SH-SY5Y (cell line): ENCODE data around the gene ACTR3.

Source experiments
- GATA2 ChIP-seq: IDR thresholded peaks from 2 replicates; pipeline ENCODE4 v1.6.1; 2011; ENCODE audit warnings: mild to moderate bottlenecking, low read depth, low read length
- GATA3 ChIP-seq: IDR thresholded peaks from 2 replicates; pipeline ENCODE4 v1.6.1; 2011; ENCODE audit warnings: low read depth, mild to moderate bottlenecking, low read length, moderate library complexity

The ACTR3 gene

DNA sequence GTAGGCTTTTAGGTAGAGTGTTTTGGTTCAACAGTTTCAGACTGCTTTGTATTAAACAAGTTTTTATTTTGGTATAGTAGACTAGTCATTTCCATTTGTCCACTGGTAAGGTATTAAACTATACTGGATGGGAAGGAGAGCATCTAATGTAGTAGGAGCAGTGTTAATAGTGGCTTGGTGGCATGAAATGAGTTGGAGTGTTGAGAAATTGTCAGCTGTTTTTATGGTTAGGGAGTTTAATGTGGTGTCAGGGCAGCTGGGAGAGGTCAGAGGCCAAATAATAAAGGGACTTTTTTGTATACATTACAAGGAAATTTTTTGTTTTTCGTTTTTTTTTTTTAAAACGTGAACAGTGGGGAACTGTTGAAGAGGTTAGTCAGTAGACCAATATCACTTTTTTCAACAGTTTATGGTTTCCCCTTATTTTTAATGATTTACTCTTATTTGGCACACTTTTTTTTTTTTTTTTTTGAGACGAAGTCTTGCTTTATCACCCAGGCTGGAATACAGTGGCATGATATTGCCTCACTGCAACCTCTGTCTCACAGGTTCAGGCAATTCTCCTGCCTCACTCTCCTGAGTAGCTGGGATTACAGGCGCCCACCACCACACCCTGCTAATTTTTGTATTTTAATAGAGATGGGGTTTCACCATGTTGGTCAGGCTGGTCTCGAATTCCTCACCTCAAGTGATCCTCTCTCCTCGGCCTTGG, 21.2 kb downstream of the ACTR3 start:
- TF ChIP-seq GATA3 (no peak), GATA2 (no peak)

GRCh38 chr2:113915082-113915819, 25.4 kb downstream of the ACTR3 start:
- TF ChIP-seq GATA2 (no peak), GATA3 (no peak)

DNA sequence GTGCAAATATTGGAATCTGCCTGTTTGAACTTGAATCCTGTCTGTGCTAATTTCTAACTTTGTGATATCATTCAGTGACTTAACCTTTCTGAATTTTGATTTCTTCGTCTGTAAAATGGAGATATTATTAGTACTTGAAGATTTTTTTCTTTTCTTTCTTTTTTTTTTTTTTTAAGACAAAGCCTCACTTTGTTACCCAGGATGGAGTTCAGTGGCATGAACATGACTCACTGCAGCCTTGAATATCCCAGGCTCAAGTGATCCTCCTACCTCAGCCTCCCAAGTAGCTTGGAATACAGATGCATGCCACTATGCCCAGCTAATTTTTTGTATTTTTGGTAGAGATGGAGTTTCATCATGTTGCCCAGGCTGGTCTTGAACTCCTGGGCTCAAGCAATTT, 28.3 kb downstream of the ACTR3 start:
- TF ChIP-seq GATA2 (no peak), GATA3 (no peak)

DNA sequence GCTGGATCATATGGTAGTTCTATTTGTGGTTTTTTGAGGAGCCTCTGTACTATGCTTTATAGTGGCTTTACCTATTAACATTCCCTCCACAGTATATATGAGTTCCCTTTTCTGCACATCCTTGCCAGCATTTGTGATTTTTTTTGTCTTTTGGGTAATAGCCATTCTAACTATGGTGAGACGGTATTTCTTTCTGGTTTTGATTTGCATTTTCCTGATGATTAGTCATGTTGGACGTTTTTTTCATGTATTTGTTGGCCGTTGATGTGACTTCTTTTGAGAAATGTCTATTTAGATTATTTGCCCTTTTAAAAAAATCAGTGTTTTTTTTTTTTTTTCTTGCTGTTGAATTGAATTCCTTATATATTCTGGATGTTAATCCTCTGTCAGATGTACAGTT, 31.1 kb downstream of the ACTR3 start:
- TF ChIP-seq GATA3 (no peak), GATA2 (no peak)

- TF ChIP-seq GATA2 (no peak), GATA3 (no peak)
Observed at GRCh38 chr2:113922335-113922734, 32.4 kb downstream of the ACTR3 start.

DNA sequence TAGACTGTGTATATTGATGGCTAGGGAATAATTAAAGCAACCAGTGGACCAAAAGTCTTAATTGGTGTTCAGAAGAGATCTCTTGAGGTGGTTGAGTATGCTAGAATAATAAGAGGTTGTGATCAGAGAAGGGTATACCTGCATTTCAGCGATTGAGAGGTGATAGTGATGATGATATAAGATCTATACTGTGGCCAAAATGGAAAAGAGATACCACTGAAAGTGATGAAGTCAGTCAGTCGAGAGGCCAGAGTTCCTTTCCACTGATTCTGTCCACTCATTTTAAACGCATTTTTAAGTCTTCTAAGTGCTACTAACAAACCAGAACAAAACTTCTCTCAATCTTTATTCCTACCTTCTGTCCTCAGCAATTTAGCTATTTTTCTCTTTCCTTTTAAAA, 32.9 kb downstream of the ACTR3 start:
- TF ChIP-seq GATA3 (no peak), GATA2 (no peak)

- no peak for TF ChIP-seq GATA2
- no peak for TF ChIP-seq GATA3
Observed at GRCh38 chr2:113925884-113926283, 36.0 kb downstream of the ACTR3 start.

- no peak for TF ChIP-seq GATA2
- TF ChIP-seq GATA3: no peak
Observed at GRCh38 chr2:113926314-113926713, 36.4 kb downstream of the ACTR3 start.

DNA sequence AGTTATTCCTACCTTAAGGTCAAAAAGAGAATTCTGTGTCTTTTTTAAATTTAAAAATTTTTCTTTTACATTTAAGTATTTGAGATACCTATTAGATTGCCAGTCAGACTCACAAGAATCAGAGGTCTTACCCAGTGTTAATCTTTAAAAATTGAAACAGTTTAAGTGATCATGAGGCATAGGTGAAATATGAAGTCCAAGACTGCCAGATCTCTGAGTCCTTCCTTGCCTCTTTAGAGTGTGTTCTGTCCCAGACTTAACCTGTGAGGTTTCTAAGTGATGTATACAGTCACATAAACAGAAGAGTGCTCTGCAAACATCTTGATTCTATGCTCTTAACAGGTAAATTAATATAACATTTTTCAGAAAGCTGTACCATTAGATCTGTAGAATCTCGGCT, 40.6 kb downstream of the ACTR3 start:
- TF ChIP-seq GATA3 (no peak), GATA2 (no peak)

DNA sequence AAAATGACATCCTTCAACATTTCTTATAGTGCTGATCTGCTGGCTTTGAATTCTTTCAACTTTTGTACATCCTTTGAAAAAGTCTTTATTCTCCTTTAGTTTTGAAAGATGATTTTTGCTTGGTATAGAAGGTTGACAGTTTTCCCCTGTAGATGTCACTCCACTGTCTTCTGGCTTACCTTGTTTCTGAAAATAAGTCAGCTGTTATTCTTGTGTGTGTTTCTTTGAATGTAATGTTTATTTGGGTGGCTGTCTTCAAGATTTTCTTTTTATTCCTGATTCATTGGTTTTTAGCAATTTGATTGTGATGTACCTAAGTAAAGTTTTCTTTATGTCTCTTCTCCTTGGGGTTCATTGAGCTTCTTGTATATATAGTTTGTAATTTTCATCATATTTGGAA, 47.6 kb downstream of the ACTR3 start:
- TF ChIP-seq GATA2: no peak
- TF ChIP-seq GATA3: no peak

GRCh38 chr2:113940891-113941290, 51.0 kb downstream of the ACTR3 start:
- TF ChIP-seq GATA2 (no peak), GATA3 (no peak)

DNA sequence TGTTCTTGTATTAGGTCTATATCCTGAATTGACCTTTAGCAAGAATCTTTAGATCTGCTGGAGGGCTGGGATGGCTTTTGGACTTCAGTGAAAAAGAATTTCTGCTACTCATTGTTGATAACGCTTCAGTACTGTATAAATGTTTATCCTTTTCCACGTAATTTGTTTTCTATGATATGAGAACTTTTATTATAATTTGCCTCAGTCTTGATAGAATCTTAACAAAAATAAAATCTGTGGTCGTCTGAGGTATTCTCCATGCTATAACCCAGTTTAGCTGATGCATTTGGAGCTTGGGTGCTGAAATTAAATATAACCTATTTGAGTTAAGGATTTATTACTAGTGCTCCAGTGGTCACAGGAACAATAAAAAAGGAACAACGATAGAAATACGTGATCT, 71.1 kb downstream of the ACTR3 start:
- no peak for TF ChIP-seq GATA3
- TF ChIP-seq GATA2: no peak

DNA sequence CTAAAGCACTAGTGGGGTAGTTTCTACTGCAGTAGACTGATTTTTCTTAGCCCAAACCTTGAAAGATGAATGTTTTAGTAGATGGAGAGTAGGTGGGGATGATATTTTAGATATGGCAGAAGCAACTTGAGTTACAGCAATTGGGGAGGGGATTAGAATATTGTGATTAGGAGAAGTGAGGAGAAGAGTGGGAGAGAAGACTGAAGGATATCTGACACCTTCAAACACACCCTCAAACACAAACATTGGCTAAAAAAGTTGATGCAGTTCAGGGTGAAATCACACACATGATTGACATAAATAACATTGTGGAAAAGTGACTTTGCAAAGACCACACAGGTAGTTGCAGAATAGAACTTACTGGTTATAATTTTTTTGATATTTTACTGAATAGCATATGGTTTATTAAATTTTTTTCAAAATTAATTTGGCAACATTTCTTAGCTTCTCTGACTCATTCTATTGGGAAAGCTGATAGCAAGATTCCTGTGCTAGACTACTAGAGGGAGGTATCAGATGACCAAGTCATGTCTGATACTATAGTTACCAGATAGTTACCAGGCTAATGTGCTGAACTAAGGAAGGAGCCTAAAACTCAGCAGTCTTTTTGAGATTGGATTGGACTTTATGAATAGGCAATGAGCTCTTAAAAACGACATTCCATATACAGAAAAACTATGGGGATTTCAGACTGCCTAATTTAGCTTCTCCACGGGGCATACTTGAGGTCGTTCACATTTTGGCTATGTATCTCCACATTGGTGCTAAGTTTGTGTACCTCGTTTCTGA, 73.0 kb downstream of the ACTR3 start:
- TF ChIP-seq GATA2 (no peak), GATA3 (no peak)

GRCh38 chr2:113963965-113964364, 74.1 kb downstream of the ACTR3 start:
- TF ChIP-seq GATA2: no peak
- no peak for TF ChIP-seq GATA3

- no peak for TF ChIP-seq GATA2
- TF ChIP-seq GATA3: no peak
Observed at GRCh38 chr2:113964436-113964835, 74.5 kb downstream of the ACTR3 start.

DNA sequence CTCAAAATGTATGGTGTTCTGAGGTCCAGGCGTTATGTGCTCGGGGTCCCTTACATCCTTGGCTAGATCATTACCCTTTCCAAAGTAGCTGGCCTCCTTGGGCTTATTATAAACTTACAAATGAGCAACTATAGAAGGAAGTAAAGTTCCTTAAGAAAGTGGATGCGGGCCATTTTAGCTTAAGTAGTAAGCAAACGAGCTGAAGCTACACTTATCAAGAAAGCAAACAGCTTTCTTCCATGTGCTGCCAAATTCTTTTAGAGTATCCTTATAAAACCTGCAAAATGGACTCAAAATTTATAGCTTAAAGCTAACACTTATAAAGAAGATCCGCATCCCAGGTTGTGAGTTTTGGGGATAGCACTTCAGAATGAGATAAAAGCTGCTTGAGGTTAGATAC, 75.3 kb downstream of the ACTR3 start:
- no peak for TF ChIP-seq GATA3
- TF ChIP-seq GATA2: no peak
